ENCODE data around the gene EHMT2.
A peak's percentile ranks its signal among the peaks of the same experiment; 100 is the strongest.
"Not testable (repeated sequence)": the region's sequence is repeated elsewhere in the genome, so short reads cannot be mapped to it uniquely, and the experiment has no call there.

EHMT2 gene

DNA sequence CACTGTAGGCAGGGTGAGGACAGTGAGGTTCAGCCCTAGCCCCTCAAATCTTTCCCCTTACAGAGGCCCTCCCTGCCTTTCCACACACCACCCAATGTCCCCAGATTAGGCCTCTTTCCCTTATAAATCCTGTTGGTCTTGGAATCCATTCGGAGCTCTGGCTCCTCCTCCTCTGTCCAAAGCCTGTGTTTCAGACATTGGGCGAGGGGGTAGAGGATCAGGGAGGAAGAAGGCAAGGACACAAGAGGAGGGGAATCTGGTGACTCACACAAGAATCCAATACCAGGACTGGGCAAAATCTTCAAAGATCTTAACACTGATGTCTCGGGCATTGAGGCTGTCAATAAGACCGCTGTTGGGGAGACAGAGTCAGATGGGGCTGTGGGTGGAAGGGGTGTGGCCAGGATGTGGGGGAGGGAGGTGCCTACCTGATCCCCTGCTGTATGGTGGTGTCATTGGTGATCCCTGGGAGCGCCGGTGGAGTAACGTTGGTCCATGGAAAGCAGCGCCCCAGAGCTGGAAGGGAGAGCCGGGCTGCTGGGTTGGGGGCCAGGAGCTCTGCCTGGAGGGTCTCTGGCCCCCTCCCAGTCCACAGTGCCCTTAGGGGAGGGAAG, 26.3 kb downstream of the EHMT2 start:
- no peak for TF ChIP-seq SPI1 (IDR thresholded peaks at IDR 0.05; ENCODE audit: borderline replicate concordance, low read depth)
- TF ChIP-seq, protein P1, sequence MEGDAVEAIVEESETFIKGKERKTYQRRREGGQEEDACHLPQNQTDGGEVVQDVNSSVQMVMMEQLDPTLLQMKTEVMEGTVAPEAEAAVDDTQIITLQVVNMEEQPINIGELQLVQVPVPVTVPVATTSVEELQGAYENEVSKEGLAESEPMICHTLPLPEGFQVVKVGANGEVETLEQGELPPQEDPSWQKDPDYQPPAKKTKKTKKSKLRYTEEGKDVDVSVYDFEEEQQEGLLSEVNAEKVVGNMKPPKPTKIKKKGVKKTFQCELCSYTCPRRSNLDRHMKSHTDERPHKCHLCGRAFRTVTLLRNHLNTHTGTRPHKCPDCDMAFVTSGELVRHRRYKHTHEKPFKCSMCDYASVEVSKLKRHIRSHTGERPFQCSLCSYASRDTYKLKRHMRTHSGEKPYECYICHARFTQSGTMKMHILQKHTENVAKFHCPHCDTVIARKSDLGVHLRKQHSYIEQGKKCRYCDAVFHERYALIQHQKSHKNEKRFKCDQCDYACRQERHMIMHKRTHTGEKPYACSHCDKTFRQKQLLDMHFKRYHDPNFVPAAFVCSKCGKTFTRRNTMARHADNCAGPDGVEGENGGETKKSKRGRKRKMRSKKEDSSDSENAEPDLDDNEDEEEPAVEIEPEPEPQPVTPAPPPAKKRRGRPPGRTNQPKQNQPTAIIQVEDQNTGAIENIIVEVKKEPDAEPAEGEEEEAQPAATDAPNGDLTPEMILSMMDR (IDR thresholded peaks at IDR 0.05; ENCODE audit: insufficient read depth, low read length), result no peak
- Histone ChIP-seq H3K27ac (replicated peaks) (no peak overlapping the region), H3K4me3 (replicated peaks; ENCODE audit: insufficient read depth, low read length) (no peak overlapping the region), H3K27me3 (ENCODE audit: insufficient read depth, poor library complexity, severe bottlenecking) (no peaks in the 10 kb centered on the region)
- DNase-seq (ENCODE audit: low read depth in 1 of 2, low spot score in 1 of 2), result no peak

DNA sequence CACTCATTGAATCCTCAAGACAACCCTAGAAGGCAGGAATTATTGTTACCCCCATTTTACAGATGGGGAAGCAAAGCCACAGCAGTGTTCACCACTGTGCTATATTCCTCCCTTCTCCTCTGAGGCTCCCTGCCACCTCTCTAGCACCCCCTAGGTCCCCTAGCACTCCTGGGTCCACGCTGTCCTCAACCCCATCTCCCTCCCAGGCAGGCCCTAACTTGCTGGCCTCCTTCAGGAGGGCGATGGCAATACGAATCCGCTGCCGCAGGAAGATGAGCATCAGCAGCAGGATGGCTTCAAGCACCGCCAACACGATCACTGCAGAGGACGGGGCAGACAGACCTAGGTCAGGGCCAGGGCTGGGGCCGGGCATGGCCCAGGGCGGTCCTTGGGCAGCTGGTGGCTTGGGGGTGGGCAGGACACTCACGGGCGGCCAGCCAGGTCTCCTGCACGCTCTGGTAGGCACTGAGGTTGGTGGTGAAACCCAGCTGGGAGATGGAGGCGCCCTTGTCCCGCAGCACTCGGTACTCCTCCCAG, 27.0 kb downstream of the EHMT2 start:
- TF ChIP-seq, protein P1 (IDR thresholded peaks at IDR 0.05; ENCODE audit: insufficient read depth, low read length), result peak; percentile 2
- no peak for TF ChIP-seq GABPA (IDR thresholded peaks at IDR 0.05; ENCODE audit: low read depth)
- no peak for TF ChIP-seq SPI1 (IDR thresholded peaks at IDR 0.05; ENCODE audit: borderline replicate concordance, low read depth)
- Histone ChIP-seq H3K4me3 (replicated peaks; ENCODE audit: insufficient read depth, low read length) (no peak overlapping the region), H3K27me3 (ENCODE audit: insufficient read depth, poor library complexity, severe bottlenecking) (no peaks in the 10 kb centered on the region), H3K27ac (replicated peaks) (no peak overlapping the region)
- no peak for DNase-seq (ENCODE audit: low read depth in 1 of 2, low spot score in 1 of 2)

DNA sequence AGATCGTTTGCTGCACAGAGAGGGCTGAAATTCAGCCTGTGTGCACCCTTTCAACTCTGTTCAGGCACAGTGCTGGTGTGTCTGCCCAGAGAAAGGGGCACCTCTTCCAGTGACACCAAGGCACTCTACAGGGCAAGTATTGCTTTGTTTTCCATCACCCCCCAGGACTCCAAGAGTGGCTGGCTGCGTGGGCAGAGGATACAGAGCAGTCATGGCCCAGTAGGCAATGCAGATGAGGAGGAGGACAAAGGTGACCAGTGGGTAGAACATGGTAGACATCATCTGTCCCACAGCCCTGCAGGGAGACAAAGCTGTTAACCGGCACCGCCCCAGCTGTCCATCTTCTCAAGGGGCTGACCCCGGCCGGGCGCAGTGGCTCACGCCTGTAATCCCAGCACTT, 28.2 kb downstream of the EHMT2 start:
- no peaks in the 10 kb centered on the region for H3K27me3 ChIP-seq (ENCODE audit: insufficient read depth, poor library complexity, severe bottlenecking)
- DNase-seq (ENCODE audit: low read depth in 1 of 2, low spot score in 1 of 2), result no peak
- H3K27ac ChIP-seq (replicated peaks), result no peak overlapping the region
- H3K4me3 ChIP-seq (replicated peaks; ENCODE audit: insufficient read depth, low read length), result no peak overlapping the region
- TF ChIP-seq, protein P2, sequence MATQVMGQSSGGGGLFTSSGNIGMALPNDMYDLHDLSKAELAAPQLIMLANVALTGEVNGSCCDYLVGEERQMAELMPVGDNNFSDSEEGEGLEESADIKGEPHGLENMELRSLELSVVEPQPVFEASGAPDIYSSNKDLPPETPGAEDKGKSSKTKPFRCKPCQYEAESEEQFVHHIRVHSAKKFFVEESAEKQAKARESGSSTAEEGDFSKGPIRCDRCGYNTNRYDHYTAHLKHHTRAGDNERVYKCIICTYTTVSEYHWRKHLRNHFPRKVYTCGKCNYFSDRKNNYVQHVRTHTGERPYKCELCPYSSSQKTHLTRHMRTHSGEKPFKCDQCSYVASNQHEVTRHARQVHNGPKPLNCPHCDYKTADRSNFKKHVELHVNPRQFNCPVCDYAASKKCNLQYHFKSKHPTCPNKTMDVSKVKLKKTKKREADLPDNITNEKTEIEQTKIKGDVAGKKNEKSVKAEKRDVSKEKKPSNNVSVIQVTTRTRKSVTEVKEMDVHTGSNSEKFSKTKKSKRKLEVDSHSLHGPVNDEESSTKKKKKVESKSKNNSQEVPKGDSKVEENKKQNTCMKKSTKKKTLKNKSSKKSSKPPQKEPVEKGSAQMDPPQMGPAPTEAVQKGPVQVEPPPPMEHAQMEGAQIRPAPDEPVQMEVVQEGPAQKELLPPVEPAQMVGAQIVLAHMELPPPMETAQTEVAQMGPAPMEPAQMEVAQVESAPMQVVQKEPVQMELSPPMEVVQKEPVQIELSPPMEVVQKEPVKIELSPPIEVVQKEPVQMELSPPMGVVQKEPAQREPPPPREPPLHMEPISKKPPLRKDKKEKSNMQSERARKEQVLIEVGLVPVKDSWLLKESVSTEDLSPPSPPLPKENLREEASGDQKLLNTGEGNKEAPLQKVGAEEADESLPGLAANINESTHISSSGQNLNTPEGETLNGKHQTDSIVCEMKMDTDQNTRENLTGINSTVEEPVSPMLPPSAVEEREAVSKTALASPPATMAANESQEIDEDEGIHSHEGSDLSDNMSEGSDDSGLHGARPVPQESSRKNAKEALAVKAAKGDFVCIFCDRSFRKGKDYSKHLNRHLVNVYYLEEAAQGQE (IDR thresholded peaks at IDR 0.05; ENCODE audit: insufficient replicate concordance, low read depth), result no peak
- TF ChIP-seq GABPA (IDR thresholded peaks at IDR 0.05; ENCODE audit: low read depth), result no peak
- no peak for TF ChIP-seq POLR2AphosphoS5 (IDR thresholded peaks at IDR 0.05; ENCODE audit: low read depth)
- no peak for TF ChIP-seq SPI1 (IDR thresholded peaks at IDR 0.05; ENCODE audit: borderline replicate concordance, low read depth)
- TF ChIP-seq, protein P1 (IDR thresholded peaks at IDR 0.05; ENCODE audit: insufficient read depth, low read length), result no peak

DNA sequence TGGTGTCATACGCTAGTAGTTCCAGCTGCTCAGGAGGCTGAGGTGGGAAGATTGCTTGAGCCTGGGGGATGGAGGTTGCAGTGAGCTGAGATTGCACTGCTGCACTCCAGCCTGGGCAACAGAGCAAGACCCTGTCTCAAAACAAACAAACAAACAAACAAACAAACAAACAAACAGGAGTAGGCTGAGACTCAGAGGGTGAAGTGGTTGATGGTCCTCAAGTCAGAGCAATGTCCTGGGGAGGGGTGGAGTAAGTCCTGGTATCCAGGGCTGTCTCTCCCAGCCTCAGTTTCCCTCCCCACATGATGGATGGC, 28.9 kb downstream of the EHMT2 start:
- not testable (repeated sequence) for H3K27ac ChIP-seq (replicated peaks); H3K4me3 ChIP-seq (replicated peaks; ENCODE audit: insufficient read depth, low read length); H3K27me3 ChIP-seq (ENCODE audit: insufficient read depth, poor library complexity, severe bottlenecking); DNase-seq (ENCODE audit: low read depth in 1 of 2, low spot score in 1 of 2)

DNA sequence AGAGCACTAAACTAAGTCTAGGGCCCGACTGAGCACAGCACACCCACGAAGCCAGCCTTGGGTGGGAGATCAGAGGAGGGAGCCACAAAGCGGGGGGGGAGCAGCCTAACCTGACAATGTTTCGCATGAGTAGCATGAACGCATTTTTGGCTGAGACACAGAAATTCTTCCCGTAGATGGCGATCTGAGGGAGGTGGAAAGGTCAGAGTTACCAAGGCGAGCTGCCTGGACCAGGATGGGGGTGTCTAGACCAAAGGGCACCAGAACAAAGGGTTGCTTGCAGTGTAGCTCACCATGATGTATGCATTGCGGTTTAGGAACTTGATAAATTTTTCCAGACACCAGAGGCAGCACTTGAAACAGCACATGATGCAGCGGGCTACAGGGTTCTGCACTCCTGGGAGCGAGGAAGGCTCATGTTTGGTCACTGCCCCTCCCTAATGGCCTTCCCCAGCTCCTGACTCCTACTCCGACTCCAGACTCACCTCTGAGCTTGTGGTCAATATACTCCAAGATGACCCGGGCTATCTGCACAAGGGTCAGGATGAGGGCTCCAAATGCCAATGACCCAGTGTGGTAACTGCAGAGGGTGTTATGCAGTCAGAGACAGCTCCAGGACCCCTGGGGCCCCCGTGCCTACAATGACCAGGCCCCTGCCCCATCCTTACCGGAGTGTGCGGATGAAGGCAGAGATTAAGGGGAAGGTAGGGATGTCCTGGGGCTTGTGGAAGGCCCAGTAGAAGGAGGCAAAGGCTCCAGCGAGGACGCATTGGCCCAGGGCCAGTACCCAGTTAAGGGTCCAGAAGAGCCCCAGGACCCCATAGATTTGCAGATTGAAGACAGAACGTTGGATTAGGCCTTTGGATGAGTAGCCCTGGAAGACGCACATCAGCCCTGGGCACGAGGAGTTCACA, 32.0 kb downstream of the EHMT2 start:
- Histone ChIP-seq H3K4me3 (replicated peaks; ENCODE audit: insufficient read depth, low read length) (no peak overlapping the region), H3K27ac (replicated peaks) (no peak overlapping the region), H3K27me3 (ENCODE audit: insufficient read depth, poor library complexity, severe bottlenecking) (no peaks in the 10 kb centered on the region)
- TF ChIP-seq SPI1 (IDR thresholded peaks at IDR 0.05; ENCODE audit: borderline replicate concordance, low read depth) (no peak), POLR2AphosphoS5 (IDR thresholded peaks at IDR 0.05; ENCODE audit: low read depth) (no peak), GABPA (IDR thresholded peaks at IDR 0.05; ENCODE audit: low read depth) (no peak)
- TF ChIP-seq, protein P1 (IDR thresholded peaks at IDR 0.05; ENCODE audit: insufficient read depth, low read length), result no peak
- TF ChIP-seq, protein P2 (IDR thresholded peaks at IDR 0.05; ENCODE audit: insufficient replicate concordance, low read depth), result no peak
- DNase-seq (ENCODE audit: low read depth in 1 of 2, low spot score in 1 of 2), result no peak

Data from HL-60 (cell line).